Trophoblast cell (in vitro differentiated cells and primary cell): Measurements from ENCODE around the gene TMEM214. TPM values are rescaled to one million over a fixed set of nuclear protein-coding genes. Genes with fewer than 3 reads are reported as not detected.
A peak's percentile ranks its signal among the peaks of the same experiment; 100 is the strongest.

ENCODE experiments used
- DNase-seq, 2 donors: peaks; one replicate each; pipeline ENCODE4 v3.0.0-alpha.2; 2016
- H2AFZ ChIP-seq: 2 replicates; pipeline ENCODE4 v1.6.1; 2013; ENCODE audit warnings: low read length, moderate library complexity, mild to moderate bottlenecking; ENCODE audit not compliant: insufficient read depth, poor library complexity
- H2AK5ac ChIP-seq: 2 replicates; pipeline ENCODE4 v1.6.1; 2013; ENCODE audit warnings: mild to moderate bottlenecking, low read length
- H2BK120ac ChIP-seq: 2 replicates; pipeline ENCODE4 v1.6.1; 2013; ENCODE audit warnings: low read length, mild to moderate bottlenecking, moderate library complexity; ENCODE audit not compliant: insufficient read depth, poor library complexity
- H2BK12ac ChIP-seq: 2 replicates; pipeline ENCODE4 v1.6.1; 2013; ENCODE audit warnings: mild to moderate bottlenecking, low read length, moderate library complexity
- H2BK5ac ChIP-seq: 2 replicates; pipeline ENCODE4 v1.6.1; 2013; ENCODE audit warnings: low read length, low read depth, moderate library complexity, mild to moderate bottlenecking; ENCODE audit not compliant: poor library complexity
- H3K14ac ChIP-seq: 2 replicates; pipeline ENCODE4 v1.6.1; 2013; ENCODE audit warnings: mild to moderate bottlenecking, low read length
- H3K18ac ChIP-seq: 2 replicates; pipeline ENCODE4 v1.6.1; 2013; ENCODE audit warnings: mild to moderate bottlenecking, low read length
- H3K23ac ChIP-seq: 2 replicates; pipeline ENCODE4 v1.6.1; 2013; ENCODE audit warnings: low read length
- H3K27ac ChIP-seq: 2 replicates; pipeline ENCODE4 v1.5.1; 2013; ENCODE audit warnings: low read depth, mild to moderate bottlenecking, inconsistent platforms, low read length, moderate library complexity
- H3K27me3 ChIP-seq: 2 replicates; pipeline ENCODE4 v1.6.1; 2013; ENCODE audit warnings: inconsistent platforms, mild to moderate bottlenecking, low read length, moderate library complexity; ENCODE audit not compliant: insufficient read depth
- H3K36me3 ChIP-seq, 2 experiments: 1 replicate in 1 of 2; 2 replicates in 1 of 2; pipeline ENCODE4 v1.6.1; 2013; ENCODE audit warnings: low read length in 2 of 2, mild to moderate bottlenecking in 2 of 2, moderate library complexity in 1 of 2; ENCODE audit not compliant: insufficient read depth in 2 of 2, control insufficient read depth in 1 of 2
- H3K4ac ChIP-seq: 2 replicates; pipeline ENCODE4 v1.6.1; 2013; ENCODE audit warnings: low read depth, mild to moderate bottlenecking, low read length, moderate library complexity
- H3K4me1 ChIP-seq, 2 experiments: 1 replicate in 1 of 2; 2 replicates in 1 of 2; pipeline ENCODE4 v1.6.1; 2013; ENCODE audit warnings: low read length in 2 of 2, mild to moderate bottlenecking in 2 of 2, moderate library complexity in 1 of 2; ENCODE audit not compliant: insufficient read depth in 2 of 2, control insufficient read depth in 1 of 2
- H3K4me2 ChIP-seq: 2 replicates; pipeline ENCODE4 v1.6.1; 2013; ENCODE audit warnings: inconsistent platforms, mild to moderate bottlenecking, low read length, moderate library complexity
- H3K4me3 ChIP-seq: 2 replicates; pipeline ENCODE4 v1.5.1; 2013; ENCODE audit warnings: mild to moderate bottlenecking, low read depth, low read length, inconsistent platforms
- H3K79me1 ChIP-seq: one replicate; pipeline ENCODE4 v1.6.1; 2013; ENCODE audit warnings: low read length
- H3K79me2 ChIP-seq: 2 replicates; pipeline ENCODE4 v1.6.1; 2013; ENCODE audit warnings: low read length, mild to moderate bottlenecking; ENCODE audit not compliant: control insufficient read depth, insufficient read depth, poor library complexity
- H3K9ac ChIP-seq: 2 replicates; pipeline ENCODE4 v1.6.1; 2013; ENCODE audit warnings: mild to moderate bottlenecking, low read length
- H3K9me3 ChIP-seq: 2 replicates; pipeline ENCODE4 v1.6.1; 2013; ENCODE audit warnings: low read depth, mild to moderate bottlenecking, control low read depth, inconsistent platforms, low read length; ENCODE audit not compliant: insufficient read depth
- H4K12ac ChIP-seq: 2 replicates; pipeline ENCODE4 v1.6.1; 2013; ENCODE audit warnings: low read depth, mild to moderate bottlenecking, low read length, moderate library complexity
- H4K8ac ChIP-seq: 2 replicates; pipeline ENCODE4 v1.6.1; 2013; ENCODE audit warnings: low read depth, mild to moderate bottlenecking, low read length, moderate library complexity
- H4K91ac ChIP-seq: one replicate; pipeline ENCODE4 v1.6.1; 2013; ENCODE audit warnings: low read depth, mild to moderate bottlenecking, low read length, moderate library complexity
- WGBS: extraction: QIAGEN DNeasy Blood & Tissue Kit; methylation state at CpG from one replicate; pipeline ENCODE4 v1.1.7; 2013; ENCODE audit warnings: missing lambda C conversion rate; ENCODE audit not compliant: insufficient read length, insufficient coverage; ENCODE audit errors: extremely low coverage; 5-methylcytosine and 5-hydroxymethylcytosine counted together
- polyA plus RNA-seq: library from polyadenylated mRNA; stranded (reverse); fragments of 200-250 nt; gene quantifications from 2 replicates; pipeline ENCODE4 v1.2.3, GENCODE V29; 2013

The TMEM214 gene
- polyA plus RNA-seq = 108 and 120 TPM in 2 replicates

GRCh38 chr2:27032495-27033252, at the start of gene TMEM214:
TMEM214 (plus strand) TSS chr2:27032965; CDS start chr2:27033016, 51 bp downstream.
- Histone ChIP-seq H3K79me2 (peaks cover 9% of the 10 kb centered on the region), H3K23ac (no peak within 1 kb of the TSS), H3K4me3 (peak within 1 kb of the TSS; percentile 89), H3K27ac (no peak within 1 kb of the TSS), H2BK120ac (peak within 1 kb of the TSS; percentile 87), H3K27me3 (no peaks in the 10 kb centered on the region), H3K9me3 (no peaks in the 10 kb centered on the region), H3K9ac (peak within 1 kb of the TSS; percentile 86), H4K91ac (peak within 1 kb of the TSS; percentile 98), H3K14ac (peak within 1 kb of the TSS; percentile 99), H3K4ac (peak within 1 kb of the TSS; percentile 99), H3K36me3 (peaks cover 30 to 36% of the 10 kb centered on the region in 2 experiments), H3K4me1 (peaks cover 7 to 9% of the 10 kb centered on the region in 2 experiments), H2AK5ac (peak within 1 kb of the TSS; percentile 99), H4K8ac (peak within 1 kb of the TSS; percentile 85), H2AFZ (peak within 1 kb of the TSS; percentile 81), H3K18ac (peak within 1 kb of the TSS; percentile 95), H2BK12ac (peak within 1 kb of the TSS; percentile 29), H2BK5ac (peak within 1 kb of the TSS; percentile 76), H4K12ac (peak within 1 kb of the TSS; percentile 87), H3K79me1 (peaks cover 9% of the 10 kb centered on the region), H3K4me2 (peak within 1 kb of the TSS; percentile 96)
- DNase-seq = peak; percentile 89 to 91
- WGBS = no CpG with 5 or more reads among the region's 76 CpGs

GRCh38 chr2:26983746-26984145, 49.0 kb upstream of the TMEM214 start:
- Histone ChIP-seq H3K23ac (no peak overlapping the region), H2BK12ac (no peak overlapping the region), H3K4me3 (no peak overlapping the region), H3K4me2 (no peak overlapping the region), H3K79me2 (no peaks in the 10 kb centered on the region), H2BK5ac (no peak overlapping the region), H3K4me1 (peaks cover 0 to 3% of the 10 kb centered on the region in 2 experiments), H2AFZ (no peak overlapping the region), H2AK5ac (no peak overlapping the region), H3K9ac (no peak overlapping the region), H3K36me3 (no peaks in the 10 kb centered on the region), H4K8ac (no peak overlapping the region), H3K27me3 (peaks cover 2% of the 10 kb centered on the region), H4K91ac (no peak overlapping the region), H3K27ac (no peak overlapping the region), H3K4ac (no peak overlapping the region), H3K79me1 (no peaks in the 10 kb centered on the region), H3K18ac (no peak overlapping the region), H2BK120ac (no peak overlapping the region), H3K9me3 (peaks cover 1% of the 10 kb centered on the region), H4K12ac (no peak overlapping the region), H3K14ac (no peak overlapping the region)
- DNase-seq = no peak
- WGBS = no CpG with 5 or more reads among the region's 3 CpGs

DNA sequence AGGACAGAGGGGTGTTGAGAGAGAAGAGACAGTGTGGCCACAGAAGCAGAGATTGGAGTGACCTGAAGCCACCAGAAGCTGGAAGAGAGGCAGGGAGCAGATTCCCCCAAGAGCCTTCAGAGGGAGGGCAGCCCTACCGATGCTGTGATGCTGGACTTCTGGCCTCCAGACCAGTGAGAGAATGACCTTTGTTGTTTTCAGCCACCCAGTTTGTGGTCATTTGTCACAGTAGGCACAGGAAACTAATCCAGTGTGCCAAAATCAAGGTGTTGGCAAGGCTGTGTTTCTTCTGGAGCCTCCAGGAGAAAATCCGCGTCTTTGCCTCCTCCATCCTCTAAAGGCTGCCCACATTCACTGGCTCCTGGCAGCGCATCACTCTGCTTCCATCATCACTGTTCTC, 47.0 kb upstream of the TMEM214 start:
- H3K27ac ChIP-seq = no peak overlapping the region
- H3K18ac ChIP-seq = no peak overlapping the region
- no peak overlapping the region for H2BK12ac ChIP-seq
- no peak overlapping the region for H3K4me2 ChIP-seq
- H3K23ac ChIP-seq = no peak overlapping the region
- no peaks in the 10 kb centered on the region for H3K36me3 ChIP-seq
- peaks cover 2% of the 10 kb centered on the region for H3K27me3 ChIP-seq
- no CpG with 5 or more reads among the region's 4 CpGs for WGBS
- no peak for DNase-seq
- no peak overlapping the region for H3K9ac ChIP-seq
- no peaks in the 10 kb centered on the region for H3K79me2 ChIP-seq
- no peaks in the 10 kb centered on the region for H3K4me1 ChIP-seq
- H4K12ac ChIP-seq = no peak overlapping the region
- no peak overlapping the region for H4K91ac ChIP-seq
- H3K14ac ChIP-seq = no peak overlapping the region
- no peak overlapping the region for H4K8ac ChIP-seq
- H3K4me3 ChIP-seq = no peak overlapping the region
- peaks cover 1% of the 10 kb centered on the region for H3K9me3 ChIP-seq
- H3K4ac ChIP-seq = no peak overlapping the region
- H3K79me1 ChIP-seq = no peaks in the 10 kb centered on the region
- H2BK5ac ChIP-seq = no peak overlapping the region
- H2BK120ac ChIP-seq = no peak overlapping the region
- no peak overlapping the region for H2AFZ ChIP-seq
- H2AK5ac ChIP-seq = no peak overlapping the region

DNA sequence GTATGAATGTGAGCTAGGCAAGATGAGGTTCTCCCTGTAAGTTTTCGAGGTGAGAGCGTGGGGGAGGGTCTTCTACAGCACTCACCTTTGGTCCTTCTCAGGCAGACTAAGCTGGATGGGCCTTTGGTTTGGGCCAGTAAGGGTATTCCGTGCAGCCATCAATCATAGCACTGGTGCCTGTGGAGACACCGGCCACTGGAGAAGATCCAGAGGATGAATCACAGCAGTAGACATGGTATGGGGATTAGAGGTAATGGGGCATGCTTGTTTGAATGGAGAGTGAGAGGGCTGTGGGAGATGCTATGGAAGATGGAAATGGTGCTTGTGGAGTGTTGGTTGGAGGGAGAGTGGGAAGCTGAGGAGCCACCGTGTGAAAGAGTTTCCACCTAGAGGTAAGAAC, 46.2 kb upstream of the TMEM214 start:
- H3K9me3 ChIP-seq = peaks cover 1% of the 10 kb centered on the region
- no CpG with 5 or more reads among the region's 5 CpGs for WGBS
- H3K27me3 ChIP-seq = peaks cover 2% of the 10 kb centered on the region
- no peak overlapping the region for H4K8ac ChIP-seq
- no peak overlapping the region for H3K23ac ChIP-seq
- H3K79me1 ChIP-seq = no peaks in the 10 kb centered on the region
- H3K4me2 ChIP-seq = no peak overlapping the region
- peaks cover 0 to 4% of the 10 kb centered on the region in 2 experiments for H3K4me1 ChIP-seq
- H3K14ac ChIP-seq = no peak overlapping the region
- no peak overlapping the region for H4K91ac ChIP-seq
- no peak overlapping the region for H3K9ac ChIP-seq
- DNase-seq = no peak
- H2BK120ac ChIP-seq = no peak overlapping the region
- no peak overlapping the region for H3K4me3 ChIP-seq
- no peak overlapping the region for H2AFZ ChIP-seq
- H2BK12ac ChIP-seq = no peak overlapping the region
- H2BK5ac ChIP-seq = no peak overlapping the region
- H2AK5ac ChIP-seq = no peak overlapping the region
- no peak overlapping the region for H4K12ac ChIP-seq
- no peak overlapping the region for H3K18ac ChIP-seq
- H3K36me3 ChIP-seq = no peaks in the 10 kb centered on the region
- H3K27ac ChIP-seq = no peak overlapping the region
- no peak overlapping the region for H3K4ac ChIP-seq
- H3K79me2 ChIP-seq = no peaks in the 10 kb centered on the region
